ENCODE data around the gene TCF7L1. TPM values are rescaled to one million over a fixed set of nuclear protein-coding genes. Genes with fewer than 3 reads are reported as not detected.
A peak's percentile ranks its signal among the peaks of the same experiment; 100 is the strongest.

The TCF7L1 gene
- total RNA-seq, 1 donor from 2014 or later = 48.3 TPM

- no peak for TF ChIP-seq CTCF (IDR thresholded peaks at IDR 0.05; ENCODE audit: unreplicated experiment)
- Mint-ChIP-seq H3K9me3 (no peaks in the 10 kb centered on the region), H3K27ac (peak overlapping the region; percentile 88), H3K4me1 (peaks cover 15% of the 10 kb centered on the region), H3K36me3 (no peaks in the 10 kb centered on the region), H3K4me3 (peak overlapping the region; percentile 88), H3K27me3 (ENCODE audit: low read depth) (no peaks in the 10 kb centered on the region)
- no peak for DNase-seq (ENCODE audit: low spot score in 2 of 2, unreplicated experiment in 2 of 2)
Measured at GRCh38 chr2:85132397-85132796, 795 bp upstream of the TCF7L1 start.

- no peaks in the 10 kb centered on the region for H3K27me3 Mint-ChIP-seq (ENCODE audit: low read depth)
- H3K4me3 Mint-ChIP-seq = peak overlapping the region; percentile 75
- no peak for TF ChIP-seq CTCF (IDR thresholded peaks at IDR 0.05; ENCODE audit: unreplicated experiment)
- peaks cover 15% of the 10 kb centered on the region for H3K4me1 Mint-ChIP-seq
- H3K36me3 Mint-ChIP-seq = peaks cover 3% of the 10 kb centered on the region
- H3K27ac Mint-ChIP-seq = peak overlapping the region; percentile 75
- H3K9me3 Mint-ChIP-seq = no peaks in the 10 kb centered on the region
- DNase-seq (ENCODE audit: low spot score in 2 of 2, unreplicated experiment in 2 of 2) = peak; percentile 37 to 75
Measured at GRCh38 chr2:85133751-85134254, 611 bp downstream of the TCF7L1 start.

- no peak for TF ChIP-seq CTCF (IDR thresholded peaks at IDR 0.05; ENCODE audit: unreplicated experiment)
- Mint-ChIP-seq H3K4me3 (peak overlapping the region; percentile 75), H3K9me3 (no peaks in the 10 kb centered on the region), H3K36me3 (peaks cover 3% of the 10 kb centered on the region), H3K27ac (peak overlapping the region; percentile 47), H3K27me3 (ENCODE audit: low read depth) (no peaks in the 10 kb centered on the region), H3K4me1 (peaks cover 15% of the 10 kb centered on the region)
- DNase-seq (ENCODE audit: low spot score in 2 of 2, unreplicated experiment in 2 of 2) = peak; percentile 43 to 74
Measured at GRCh38 chr2:85134255-85134895, 1.2 kb downstream of the TCF7L1 start.

GRCh38 chr2:85134896-85135659 lies 1.9 kb downstream of the TCF7L1 start:
- Mint-ChIP-seq H3K27me3 (ENCODE audit: low read depth) (no peaks in the 10 kb centered on the region), H3K36me3 (peaks cover 5% of the 10 kb centered on the region), H3K4me1 (peaks cover 15% of the 10 kb centered on the region), H3K9me3 (no peaks in the 10 kb centered on the region), H3K27ac (peak overlapping the region; percentile 47), H3K4me3 (peak overlapping the region; percentile 75)
- TF ChIP-seq CTCF (IDR thresholded peaks at IDR 0.05; ENCODE audit: unreplicated experiment) = no peak
- no peak for DNase-seq (ENCODE audit: low spot score in 2 of 2, unreplicated experiment in 2 of 2)

- TF ChIP-seq CTCF (IDR thresholded peaks at IDR 0.05; ENCODE audit: unreplicated experiment) = no peak
- H3K27ac Mint-ChIP-seq = no peak overlapping the region
- peak overlapping the region; percentile 75 for H3K4me3 Mint-ChIP-seq
- H3K4me1 Mint-ChIP-seq = peaks cover 15% of the 10 kb centered on the region
- H3K9me3 Mint-ChIP-seq = no peaks in the 10 kb centered on the region
- H3K27me3 Mint-ChIP-seq (ENCODE audit: low read depth) = no peaks in the 10 kb centered on the region
- no peak for DNase-seq (ENCODE audit: low spot score in 2 of 2, unreplicated experiment in 2 of 2)
- H3K36me3 Mint-ChIP-seq = peaks cover 7% of the 10 kb centered on the region
Measured at GRCh38 chr2:85135660-85135914, 2.4 kb downstream of the TCF7L1 start.

Measured in mesothelial cell of epicardium (in vitro differentiated cells).